ENCODE data around the gene SLCO3A1.

Gene SLCO3A1

DNA sequence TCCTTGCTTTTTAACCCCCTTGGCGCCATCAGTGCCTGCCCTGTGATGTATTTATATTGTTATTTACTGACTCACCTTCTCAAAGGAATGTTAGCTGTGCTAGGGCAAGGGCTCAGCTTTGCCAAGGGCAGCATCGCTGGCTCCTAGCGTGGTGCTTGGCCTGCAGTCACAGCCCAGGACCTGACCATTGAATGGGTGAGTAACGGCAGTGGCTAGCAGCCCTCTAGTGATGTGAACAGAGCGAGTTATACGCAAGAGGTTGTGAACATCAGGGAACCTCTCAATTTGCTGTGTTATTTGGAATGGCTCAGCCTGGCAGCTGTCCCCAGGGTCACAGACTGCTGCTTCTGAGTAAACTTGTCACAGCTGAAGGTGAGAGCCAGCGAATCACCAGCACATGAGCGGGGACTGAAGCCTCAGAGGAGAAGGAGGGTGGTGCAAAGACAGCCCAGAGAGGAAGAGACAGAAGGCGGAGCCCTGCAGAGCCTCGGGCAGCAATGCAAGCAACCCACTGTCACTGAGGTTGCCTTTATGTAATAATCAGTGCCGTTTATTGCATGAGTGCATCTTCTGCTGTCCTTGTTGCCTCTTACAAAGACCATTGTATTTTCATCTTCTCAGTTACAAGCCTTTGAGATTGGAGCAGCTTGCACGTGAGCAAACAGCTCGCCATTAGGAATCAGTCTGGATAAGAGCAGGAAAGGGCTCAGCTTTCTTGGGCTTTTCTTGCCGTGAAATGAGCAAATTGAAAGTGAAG lies 158.3 kb downstream of the SLCO3A1 start:
- DNase-seq, result no peak

DNA sequence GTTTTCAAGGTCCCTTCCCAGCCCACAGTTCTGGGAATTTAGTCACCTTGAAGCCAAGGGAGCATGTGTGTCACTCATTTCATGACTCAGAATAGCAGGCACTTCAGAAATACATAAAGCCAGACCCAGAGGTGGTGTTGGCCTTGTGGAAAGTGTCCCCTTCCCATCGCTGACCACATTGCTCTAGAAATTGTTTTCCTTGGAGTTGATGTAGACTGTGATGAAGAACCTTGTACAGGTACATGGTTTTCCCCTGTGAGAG lies 158.8 kb downstream of the SLCO3A1 start:
- DNase-seq, result no peak

- DNase-seq, result no peak
These were observed 159.4 kb downstream of the SLCO3A1 start for GRCh38 chr15:92012881-92013280.

DNA sequence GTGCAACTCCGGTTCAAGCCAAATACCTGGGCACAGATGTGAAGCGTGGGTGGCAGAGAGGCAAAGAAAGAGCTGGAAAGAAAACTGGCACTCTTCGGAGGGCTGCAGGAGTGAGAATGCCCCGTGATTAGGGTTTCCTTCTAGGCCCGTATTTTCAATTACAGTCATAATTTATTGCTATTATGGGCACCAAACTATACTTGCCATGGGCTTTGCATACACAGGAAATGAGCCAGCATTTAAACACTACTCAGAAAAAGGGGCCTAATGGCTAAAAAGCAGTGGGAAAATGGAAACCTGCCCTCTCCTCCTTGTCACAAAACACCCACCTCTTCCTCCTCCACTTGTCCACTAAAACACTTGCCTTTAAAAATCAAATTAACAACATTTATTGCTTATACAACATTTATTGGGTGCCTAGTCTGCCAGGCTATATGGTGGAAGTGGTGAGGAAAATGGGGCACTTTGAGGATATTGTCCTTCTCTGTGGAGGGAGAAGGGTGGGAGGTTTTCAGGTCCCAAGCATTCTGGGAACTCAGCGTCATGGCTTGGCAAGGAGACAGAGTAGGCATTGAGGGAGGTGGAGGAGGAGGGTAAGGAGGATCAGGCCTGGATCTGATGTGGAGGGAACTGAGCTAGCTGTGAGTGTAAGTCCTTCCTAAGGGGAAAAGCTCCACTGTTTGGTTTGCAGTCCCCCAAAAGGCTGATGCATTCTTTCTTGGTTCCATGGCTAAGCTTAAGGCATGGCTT lies 160.9 kb downstream of the SLCO3A1 start:
- no peak for DNase-seq

DNA sequence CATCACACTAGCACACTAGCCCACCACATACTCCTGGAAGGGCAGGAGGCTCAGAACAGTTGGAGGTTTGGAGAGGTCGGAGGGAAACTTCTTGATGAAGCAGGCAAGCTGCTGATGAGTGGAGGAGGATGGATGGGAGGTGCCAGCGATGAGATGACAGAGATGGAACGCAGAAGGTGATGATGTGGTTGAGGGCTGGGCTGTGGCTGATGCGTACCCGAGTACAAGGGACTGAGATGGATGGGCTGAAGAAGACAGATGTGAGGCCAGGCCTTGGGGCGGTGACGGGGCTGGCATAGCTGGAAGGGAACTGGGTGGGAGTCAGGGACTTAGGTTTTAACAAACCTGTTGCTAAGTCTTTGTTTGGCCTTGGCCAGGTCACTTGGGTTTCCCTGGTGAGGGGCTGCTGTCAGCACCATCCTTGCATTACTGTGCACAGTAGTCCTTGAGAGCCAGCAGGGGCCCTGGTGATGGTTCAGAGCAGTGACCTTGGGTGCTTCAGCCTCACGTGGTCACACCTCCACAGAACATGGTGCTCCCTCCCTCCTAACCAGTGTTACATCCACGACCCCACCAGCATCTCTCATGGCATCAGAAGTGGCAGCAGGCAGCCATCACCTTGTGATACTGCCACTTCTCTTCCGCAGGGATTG lies 164.5 kb downstream of the SLCO3A1 start:
- no peak for DNase-seq

GRCh38 chr15:92018535-92019239 lies 165.2 kb downstream of the SLCO3A1 start:
- DNase-seq, result no peak

- DNase-seq, result no peak
These were observed 166.2 kb downstream of the SLCO3A1 start for GRCh38 chr15:92019706-92020105.

DNA sequence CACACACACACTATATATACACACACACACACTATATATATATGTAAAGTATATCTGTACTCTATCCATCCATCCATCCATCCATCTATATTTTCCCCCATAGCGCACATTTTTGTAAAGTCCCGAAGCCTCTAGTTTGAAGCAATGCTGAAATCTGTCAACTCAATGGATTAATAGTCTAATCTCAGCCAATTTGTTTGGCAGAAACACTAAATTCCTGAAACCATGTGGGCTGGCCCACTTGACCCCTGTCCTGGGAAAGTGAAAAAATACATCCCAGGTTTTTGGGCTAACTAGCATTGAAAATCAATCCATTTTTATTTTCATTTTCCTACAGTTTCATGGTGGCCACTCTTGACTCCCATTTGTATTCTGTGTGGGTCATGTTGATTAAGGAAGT lies 166.7 kb downstream of the SLCO3A1 start:
- DNase-seq, result no peak

DNA sequence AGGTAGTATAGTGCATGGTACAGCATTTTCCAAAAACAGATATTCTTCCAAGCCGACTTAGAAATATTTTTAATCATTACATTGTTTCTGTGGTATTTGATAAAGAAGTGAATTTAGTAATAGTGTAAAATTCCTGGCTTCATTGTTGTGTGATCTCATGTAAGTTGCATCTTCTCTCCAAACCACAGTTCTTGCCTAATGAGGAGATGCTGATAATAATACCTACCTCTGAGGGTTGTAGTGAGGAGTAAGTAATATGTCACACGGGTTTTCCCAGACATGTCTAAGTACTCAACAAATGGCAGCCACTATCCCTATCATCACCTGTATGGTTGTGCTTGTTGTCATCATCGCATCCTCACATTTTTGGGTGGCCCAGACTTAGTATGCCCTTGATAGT lies 167.3 kb downstream of the SLCO3A1 start:
- no peak for DNase-seq

GRCh38 chr15:92021792-92022191 lies 168.3 kb downstream of the SLCO3A1 start:
- no peak for DNase-seq

DNA sequence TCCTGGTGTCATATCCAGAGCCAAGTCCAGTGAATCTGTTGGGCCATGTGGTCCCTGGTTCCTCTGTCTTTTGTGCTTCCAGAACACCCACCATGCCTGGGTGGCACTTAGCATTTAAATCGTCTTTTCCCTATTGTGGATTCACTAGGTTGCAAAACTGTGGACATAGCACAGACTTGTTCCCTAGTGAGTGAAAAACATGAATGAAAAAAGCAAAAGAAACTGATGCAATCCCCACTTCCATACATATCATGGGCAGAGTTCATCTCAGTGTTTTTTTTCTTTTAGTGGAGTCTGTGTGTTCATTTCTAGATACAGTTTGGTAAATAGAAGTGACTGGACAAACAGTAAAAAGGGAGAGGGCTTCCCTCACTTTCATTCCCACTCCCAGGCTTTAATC lies 170.5 kb downstream of the SLCO3A1 start:
- no peak for DNase-seq

DNA sequence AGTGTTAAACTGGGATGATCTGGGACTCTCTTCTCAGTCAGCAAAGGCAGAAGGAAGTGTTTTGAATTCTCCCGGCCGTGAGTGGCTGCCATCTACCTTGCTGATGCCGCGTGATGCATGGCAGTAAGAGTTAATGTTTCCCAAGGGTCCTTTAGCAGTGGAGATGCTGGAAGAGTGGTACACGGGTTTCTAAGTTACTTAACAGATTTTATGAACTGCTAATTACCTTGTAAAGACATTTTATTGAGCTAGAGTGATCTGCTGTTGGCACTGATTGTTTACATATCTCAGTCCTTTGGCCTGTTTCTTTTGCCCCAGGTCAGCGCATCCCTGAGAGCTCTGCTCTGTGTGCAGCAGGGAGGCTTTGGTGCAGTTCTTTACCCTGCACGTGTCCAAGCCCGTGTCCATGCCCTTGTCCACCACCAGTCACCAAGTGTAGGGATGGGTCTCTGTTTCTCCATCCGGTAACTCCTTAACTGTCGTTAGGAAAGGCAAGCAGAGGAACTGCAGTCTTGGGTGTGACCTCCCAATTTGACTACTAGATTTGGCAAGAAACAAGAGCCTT lies 172.3 kb downstream of the SLCO3A1 start:
- no peak for DNase-seq

DNA sequence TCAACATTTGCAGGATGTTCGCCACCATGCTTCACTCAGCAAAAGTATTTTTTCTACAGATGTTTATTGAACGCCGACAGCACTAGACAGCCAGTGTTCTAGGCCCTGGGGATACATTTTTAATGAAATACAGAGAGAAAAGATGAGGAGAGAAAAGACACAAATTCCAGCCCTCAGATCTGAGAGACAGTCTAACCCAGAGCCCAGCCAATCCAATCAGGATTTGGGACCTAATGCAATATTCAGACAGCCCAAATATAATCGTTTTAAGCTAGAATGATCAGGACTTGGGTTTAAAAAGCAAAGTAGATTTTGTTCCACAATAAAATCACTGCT lies 174.8 kb downstream of the SLCO3A1 start:
- DNase-seq, result no peak

GRCh38 chr15:92029767-92030166 lies 176.3 kb downstream of the SLCO3A1 start:
- DNase-seq, result no peak

DNA sequence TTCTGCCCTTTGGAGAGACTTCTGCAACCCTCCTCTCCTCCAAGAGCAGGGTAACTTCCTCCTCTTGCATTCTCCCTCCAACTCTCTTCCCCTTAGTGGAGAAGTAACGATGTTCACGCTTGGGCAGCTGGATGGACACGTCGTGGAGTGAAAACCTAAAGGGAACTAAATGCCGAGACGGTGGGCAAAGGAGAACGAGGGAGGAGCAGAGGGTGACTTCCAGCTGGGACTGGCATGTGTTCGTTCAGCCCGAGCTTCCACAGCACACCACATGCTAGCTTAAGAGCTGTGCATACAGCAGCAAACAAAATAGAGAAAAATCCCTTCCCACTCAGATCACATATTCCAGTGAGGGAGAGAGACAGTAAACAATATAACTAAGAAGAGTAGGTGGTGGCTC lies 179.8 kb downstream of the SLCO3A1 start:
- DNase-seq, result no peak

DNA sequence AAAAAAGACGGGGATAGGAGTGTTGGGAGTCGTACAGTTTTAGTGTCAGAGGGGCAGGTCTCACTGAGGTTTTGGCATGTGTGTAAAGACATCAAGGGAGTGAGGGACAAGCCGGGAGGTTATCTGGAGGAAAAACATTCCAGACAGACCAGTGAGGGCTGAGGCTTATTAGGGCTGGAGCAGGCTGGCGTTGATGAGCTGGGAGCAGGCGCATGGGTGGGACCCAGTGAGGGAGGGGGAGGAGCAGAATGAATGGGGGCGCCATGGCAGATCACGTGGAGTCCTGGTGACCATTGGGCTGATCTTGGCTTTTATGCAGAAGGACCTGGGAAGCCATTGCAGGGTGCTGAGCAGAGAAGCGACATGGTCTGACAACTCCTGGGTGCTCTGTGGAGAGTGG lies 180.2 kb downstream of the SLCO3A1 start:
- no peak for DNase-seq

DNA sequence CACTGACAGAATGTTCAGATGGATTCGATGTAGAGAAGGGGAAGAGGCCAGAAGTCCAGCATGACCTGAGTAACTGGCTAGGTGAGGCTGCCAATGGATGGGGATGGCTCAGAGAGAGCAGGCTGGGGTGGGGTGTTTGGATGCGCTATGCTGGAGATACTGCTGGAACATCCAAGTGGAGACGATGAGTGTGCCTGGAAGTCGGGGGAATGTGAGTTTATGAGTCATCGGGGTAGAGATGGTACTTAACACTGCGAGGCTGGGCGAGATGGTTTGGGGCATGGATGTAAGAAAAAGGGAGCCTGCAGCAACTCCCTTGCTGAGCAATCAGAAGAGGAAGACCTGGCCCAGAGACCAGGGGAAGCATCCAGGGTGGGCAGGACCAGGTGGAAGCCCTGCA lies 180.7 kb downstream of the SLCO3A1 start:
- no peak for DNase-seq

GRCh38 chr15:92035551-92035950 lies 182.0 kb downstream of the SLCO3A1 start:
- no peak for DNase-seq

DNA sequence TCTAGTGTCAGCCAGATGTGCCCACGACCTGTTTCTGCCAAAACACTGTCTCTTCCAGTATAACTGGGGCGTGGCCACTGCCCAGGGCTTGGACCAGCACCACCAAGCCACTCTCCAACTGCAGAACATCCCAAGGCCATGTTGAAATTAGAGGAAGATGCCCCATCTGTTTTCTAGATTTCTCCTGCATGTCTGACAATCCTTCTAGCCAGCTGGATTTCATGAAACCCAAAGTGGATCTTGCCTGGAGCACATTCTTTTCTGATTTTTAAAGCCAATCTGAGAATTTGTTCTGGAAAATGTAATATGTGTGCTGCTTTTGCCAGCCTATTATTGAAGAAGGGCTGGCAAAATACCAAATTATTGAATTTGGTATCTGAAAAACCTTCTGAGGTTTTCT lies 182.5 kb downstream of the SLCO3A1 start:
- no peak for DNase-seq

- no peak for DNase-seq
These were observed 184.0 kb downstream of the SLCO3A1 start for GRCh38 chr15:92037491-92037890.

DNA sequence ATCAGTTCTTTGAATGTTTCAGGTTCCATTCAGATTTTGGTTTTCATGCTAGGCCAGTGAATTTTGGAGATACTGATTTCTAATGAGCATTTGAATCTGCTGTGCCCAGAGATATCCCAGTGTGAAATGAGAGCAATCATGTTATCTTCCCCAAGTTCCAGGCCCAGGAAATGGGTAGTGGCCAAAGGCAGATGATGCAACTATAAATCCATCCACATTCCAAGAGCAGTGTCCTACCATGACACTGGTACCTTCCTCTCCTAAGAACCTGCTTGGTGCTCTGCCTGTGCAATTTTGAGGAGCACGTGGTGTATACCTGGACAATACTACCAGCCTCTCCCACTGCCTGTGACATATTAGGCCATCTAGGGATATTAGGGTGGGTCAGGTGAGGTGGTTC lies 186.8 kb downstream of the SLCO3A1 start:
- no peak for DNase-seq

DNA sequence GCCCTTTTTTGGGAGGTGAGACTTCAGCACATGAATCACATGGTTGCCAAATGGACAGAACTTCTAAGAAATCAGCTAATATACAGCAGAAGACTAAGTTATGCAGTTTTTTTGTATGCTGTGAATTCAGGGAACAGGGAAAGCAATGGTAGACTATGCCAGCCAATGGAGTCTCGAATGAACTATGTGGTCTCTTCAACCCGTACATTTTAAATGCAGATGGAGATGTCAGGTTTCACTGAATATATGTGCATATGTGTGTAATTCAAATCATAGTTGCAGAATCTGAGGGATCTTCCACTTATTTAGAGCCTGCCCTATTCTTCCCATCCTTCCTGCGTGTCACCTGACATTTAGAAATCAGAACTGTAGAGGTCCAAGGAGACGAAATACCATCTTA lies 187.9 kb downstream of the SLCO3A1 start:
- no peak for DNase-seq

- no peak for DNase-seq
These were observed 189.8 kb downstream of the SLCO3A1 start for GRCh38 chr15:92043283-92043682.
